A549 (cell line): ENCODE data around the gene FIBCD1. TPM values are rescaled to one million over a fixed set of nuclear protein-coding genes. Genes with fewer than 3 reads are reported as not detected.

Experiments used
- ATAC-seq, 2 experiments: fragments of 200-7000 bp in 1 of 2; fragments of >200 bp in 1 of 2; cut with Nextera tagmentation in 1 of 2; cut with Tn5 transposase in 1 of 2; 3 replicates each; pipeline versions ENCODE4 v1.8.0 to v1.9.1; 2018 to 2020; ENCODE audit warnings: mild to moderate bottlenecking in 1 of 2, moderate library complexity in 1 of 2
- CTCF ChIA-PET: fragments of 300-600 bp; sonication (Branson Sonifier 250); formaldehyde crosslinking; extraction: SDS; loops from one replicate; lab custom pipeline; 2021; ENCODE audit warnings: antibody characterized with exemption, inconsistent platforms; lab: Yijun Ruan, JAX
- POLR2A ChIA-PET: fragments of 350-600 bp; formaldehyde crosslinking; extraction: SDS; loops from one replicate; lab custom pipeline; 2021; ENCODE audit warnings: antibody characterized with exemption, inconsistent platforms; lab: Yijun Ruan, JAX
- DNase-seq, 2 experiments: peaks; one replicate each; pipeline versions ENCODE4 v3.0.0 to v3.0.0-alpha.2; 2011 to 2016; ENCODE audit warnings: low read depth in 1 of 2, low spot score in 1 of 2
- FAIRE-seq: peaks from 2 replicates; lab custom pipeline; 2011; peaks lifted over from hg19 to GRCh38; lab: Jason Lieb, UNC
- H3K27ac ChIP-seq, 2 experiments: fragments of >200 bp; sonication (Bioruptor Twin); formaldehyde crosslinking; 3 replicates each; pipeline ENCODE4 v1.5.1; 2016 to 2017
- H3K4me1 ChIP-seq: fragments of >200 bp; sonication (Bioruptor Twin); formaldehyde crosslinking; 3 replicates; pipeline ENCODE4 v1.6.1; 2016
- H3K4me2 ChIP-seq: fragments of >200 bp; sonication (Bioruptor Twin); formaldehyde crosslinking; 3 replicates; pipeline ENCODE4 v1.6.1; 2016
- H3K4me3 ChIP-seq: fragments of >200 bp; sonication (Bioruptor Twin); formaldehyde crosslinking; 3 replicates; pipeline ENCODE4 v1.5.1; 2016
- H3K9me3 ChIP-seq: fragments of >200 bp; sonication (Bioruptor Twin); formaldehyde crosslinking; 3 replicates; pipeline ENCODE4 v1.6.1; 2016
- ATOH8 ChIP-seq: fragments of 250-450 bp; sonication (Bioruptor Pico); IDR thresholded peaks from 2 replicates; pipeline ENCODE4 v1.5.0; 2020; ENCODE audit warnings: low read depth, mild to moderate bottlenecking, moderate library complexity
- BHLHE40 ChIP-seq: IDR thresholded peaks from 2 replicates; pipeline ENCODE4 v1.6.1; 2012; ENCODE audit warnings: low read depth, low read length, inconsistent platforms
- CBX8 ChIP-seq: fragments of 200-600 bp; sonication (generic); IDR thresholded peaks from 2 replicates; pipeline ENCODE4 v1.6.1; 2016
- CHD2 ChIP-seq: fragments of 150-350 bp; IDR thresholded peaks from 2 replicates; pipeline ENCODE4 v1.6.1; 2014; ENCODE audit warnings: low read length; ENCODE audit not compliant: partially characterized antibody
- EHF ChIP-seq: fragments of 250-450 bp; sonication (Bioruptor Pico); IDR thresholded peaks from 2 replicates; pipeline ENCODE4 v1.5.0; 2020; ENCODE audit warnings: mild to moderate bottlenecking
- EHMT2 ChIP-seq: fragments of 200-600 bp; sonication (generic); IDR thresholded peaks from 2 replicates; pipeline ENCODE4 v1.6.1; 2016; ENCODE audit warnings: antibody characterized with exemption, low read depth, mild to moderate bottlenecking, moderate library complexity
- EP300 ChIP-seq, 2 experiments: fragments of >200 bp; sonication (Bioruptor Twin); formaldehyde crosslinking; IDR thresholded peaks; 2 replicates in 1 of 2; 3 replicates in 1 of 2; pipeline ENCODE4 v1.6.1; 2016 to 2017
- FOXS1 ChIP-seq: fragments of 250-450 bp; sonication (Bioruptor Pico); IDR thresholded peaks from 2 replicates; pipeline ENCODE4 v1.5.0; 2020; ENCODE audit warnings: mild to moderate bottlenecking, moderate library complexity
- GATA3 ChIP-seq: IDR thresholded peaks from 2 replicates; pipeline ENCODE4 v1.6.1; 2012; ENCODE audit warnings: borderline replicate concordance
- HDAC2 ChIP-seq: fragments of 200-600 bp; sonication (generic); IDR thresholded peaks from 2 replicates; pipeline ENCODE4 v1.6.1; 2016
- HES2 ChIP-seq: fragments of >200 bp; sonication (Bioruptor Twin); formaldehyde crosslinking; IDR thresholded peaks from 2 replicates; pipeline ENCODE4 v1.6.1; 2016
- HEYL ChIP-seq: fragments of 250-450 bp; sonication (Bioruptor Pico); IDR thresholded peaks from 2 replicates; pipeline ENCODE4 v1.8.0; 2021; ENCODE audit warnings: mild to moderate bottlenecking, moderate library complexity
- HMGXB4 ChIP-seq: fragments of 250-450 bp; sonication (Bioruptor Pico); IDR thresholded peaks from 2 replicates; pipeline ENCODE4 v1.5.0; 2021; ENCODE audit warnings: mild to moderate bottlenecking, moderate library complexity, borderline replicate concordance
- JUN ChIP-seq, 2 experiments: fragments of >200 bp; sonication (Bioruptor Twin); formaldehyde crosslinking; IDR thresholded peaks; 2 replicates in 1 of 2; 3 replicates in 1 of 2; pipeline ENCODE4 v1.6.1; 2016 to 2017
- KDM1A ChIP-seq: fragments of 200-600 bp; sonication (generic); IDR thresholded peaks from 2 replicates; pipeline ENCODE4 v1.6.1; 2016; ENCODE audit warnings: low read depth, mild to moderate bottlenecking
- KDM5A ChIP-seq: fragments of 200-600 bp; sonication (generic); IDR thresholded peaks from 2 replicates; pipeline ENCODE4 v1.6.1; 2016; ENCODE audit warnings: antibody characterized with exemption, mild to moderate bottlenecking
- POLR2AphosphoS2 ChIP-seq: conservative IDR thresholded peaks from 2 replicates; pipeline ENCODE4 v1.6.1; 2012; ENCODE audit warnings: low read length, improper control_type of control experiment, inconsistent platforms
- RAD21 ChIP-seq, 2 experiments: fragments of >200 bp in 1 of 2; sonication (Bioruptor Twin) in 1 of 2; formaldehyde crosslinking in 1 of 2; IDR thresholded peaks in 1 of 2; conservative IDR thresholded peaks in 1 of 2; 2 replicates in 1 of 2; 3 replicates in 1 of 2; pipeline ENCODE4 v1.6.1; 2012 to 2018; ENCODE audit warnings: inconsistent platforms in 1 of 2
- RCOR1 ChIP-seq: fragments of 150-350 bp; IDR thresholded peaks from 2 replicates; pipeline ENCODE4 v1.6.1; 2014; ENCODE audit warnings: antibody characterized with exemption, low read length, low read depth
- REST ChIP-seq: fragments of 200-600 bp; sonication (generic); IDR thresholded peaks from 2 replicates; pipeline ENCODE4 v1.6.1; 2016; ENCODE audit warnings: antibody characterized with exemption, mild to moderate bottlenecking, moderate library complexity
- RFX5 ChIP-seq: fragments of 450-650 bp; IDR thresholded peaks from 2 replicates; pipeline ENCODE4 v1.7.1; 2014; ENCODE audit warnings: antibody characterized with exemption, mild to moderate bottlenecking, moderate library complexity
- RNF2 ChIP-seq: fragments of 200-600 bp; sonication (generic); IDR thresholded peaks from 2 replicates; pipeline ENCODE4 v1.6.1; 2016; ENCODE audit warnings: low read depth, mild to moderate bottlenecking, antibody characterized with exemption, moderate library complexity, borderline replicate concordance
- SREBF2 ChIP-seq: fragments of 450-650 bp; IDR thresholded peaks from 2 replicates; pipeline ENCODE4 v1.6.1; 2014; ENCODE audit warnings: mild to moderate bottlenecking, moderate library complexity
- TP53 ChIP-seq: fragments of 250-450 bp; sonication (Bioruptor Pico); IDR thresholded peaks from 2 replicates; pipeline ENCODE4 v1.5.0; 2021; ENCODE audit warnings: mild to moderate bottlenecking, moderate library complexity
- USF2 ChIP-seq: fragments of 450-650 bp; IDR thresholded peaks from 2 replicates; pipeline ENCODE4 v1.6.1; 2014; ENCODE audit warnings: antibody characterized with exemption
- ZC3H11A ChIP-seq: fragments of 450-650 bp; IDR thresholded peaks from 2 replicates; pipeline ENCODE4 v1.6.1; 2014; ENCODE audit warnings: antibody characterized with exemption, mild to moderate bottlenecking
- ZFP36 ChIP-seq: fragments of 450-650 bp; IDR thresholded peaks from 2 replicates; pipeline ENCODE4 v1.6.1; 2014; ENCODE audit warnings: borderline replicate concordance; ENCODE audit not compliant: partially characterized antibody
- WGBS: methylation state at CpG from one replicate; pipeline ENCODE4 v1.1.6; 2017; ENCODE audit errors: missing lambda C conversion rate; 5-methylcytosine and 5-hydroxymethylcytosine counted together
- polyA plus RNA-seq, 4 experiments: library from polyadenylated mRNA; depleted of rRNA in 3 of 4; stranded (reverse); fragments of >200 nt; fragmentation: RNase III in 1 of 4; extraction: RNeasy Plus Mini Kit Qiagen cat#74134 plus additional on column Dnase treatment in 1 of 4; gene quantifications; 2 replicates in 3 of 4; 3 replicates in 1 of 4; pipeline ENCODE4 v1.2.3, GENCODE V29; 2011 to 2017

Gene FIBCD1
- polyA plus RNA-seq, 2 of the 4 experiments (the other 2 are of a cell fraction), result 4.8 to 4.9 TPM

GRCh38 chr9:130974697-130975096 is 35.6 kb upstream of the FIBCD1 start:
- 44% methylated on average over 5 of the region's 5 CpGs for WGBS
- no peak for ATAC-seq
- no peaks in the 10 kb centered on the region for H3K9me3 ChIP-seq
- TF ChIP-seq FOXS1 (CRISPR knock-in tag) (no peak), KDM1A (no peak), GATA3 (no peak), BHLHE40 (no peak), HEYL (CRISPR knock-in tag) (no peak)
- TF ChIP-seq, all 56 proteins: peak for 0
- no peaks in the 10 kb centered on the region for H3K4me1 ChIP-seq
- CTCF ChIA-PET, result interaction anchor here (0.8 to 3.1 kb wide), 10 partner anchors 11 to 274 kb away, joined by 3 to 14 read pairs (median 6); no protein-coding TSS in a partner anchor
- FAIRE-seq (no peak), DNase-seq (no peak)
- no peak overlapping the region for H3K27ac ChIP-seq
- H3K4me3 ChIP-seq, result no peak overlapping the region
- POLR2A ChIA-PET, result interaction anchor here (0.7 kb wide), 1 partner anchor 8 kb away, joined by 3 read pairs; no protein-coding TSS in a partner anchor
- no peak overlapping the region for H3K4me2 ChIP-seq

- CTCF ChIA-PET, result interaction anchor here (0.5 to 3.1 kb wide), 14 partner anchors 9 to 289 kb away, joined by 3 to 14 read pairs (median 4); no protein-coding TSS in a partner anchor
- WGBS, result 33% methylated on average over 19 of the region's 21 CpGs
- no peak for FAIRE-seq
These were observed 34.7 kb upstream of the FIBCD1 start for GRCh38 chr9:130973686-130974281.

GRCh38 chr9:130972957-130973685 is 34.1 kb upstream of the FIBCD1 start:
- CTCF ChIA-PET, result interaction anchor here (0.5 to 3.1 kb wide), 12 partner anchors 9 to 201 kb away, joined by 3 to 14 read pairs (median 4); no protein-coding TSS in a partner anchor
- no peak for FAIRE-seq
- no peaks in the 10 kb centered on the region for H3K9me3 ChIP-seq
- no peak overlapping the region for H3K27ac ChIP-seq
- POLR2A ChIA-PET, result interaction anchor here (0.5 kb wide), 1 partner anchor 10 kb away, joined by 3 read pairs; no protein-coding TSS in a partner anchor
- WGBS, result 78% methylated on average over 18 of the region's 19 CpGs
- no peak overlapping the region for H3K4me2 ChIP-seq
- no peak overlapping the region for H3K4me3 ChIP-seq
- peak; percentile 28 to 31; a peak in 5 of 6 replicates for ATAC-seq
- no peaks in the 10 kb centered on the region for H3K4me1 ChIP-seq
- no peak for DNase-seq
- TF ChIP-seq ZFP36 (no peak), HEYL (CRISPR knock-in tag) (no peak), RCOR1 (no peak), ATOH8 (CRISPR knock-in tag) (no peak), RAD21 (conservative IDR thresholded peaks at IDR 0.05 in 1 of 2, IDR thresholded peaks at IDR 0.05 in 1 of 2) (no peak), CBX8 (no peak), REST (no peak), JUN (IDR thresholded peaks at IDR 0.05) (no peak)

More at GRCh38 chr9:130973686-130974281, 34.7 kb upstream of the FIBCD1 start:
- Histone ChIP-seq H3K4me3 (no peak overlapping the region), H3K9me3 (no peaks in the 10 kb centered on the region), H3K4me2 (no peak overlapping the region), H3K27ac (no peak overlapping the region), H3K4me1 (no peaks in the 10 kb centered on the region)
- DNase-seq, result no peak
- POLR2A ChIA-PET, result interaction anchor here (0.5 to 0.7 kb wide), 2 partner anchors 7 to 11 kb away, joined by 3 read pairs; no protein-coding TSS in a partner anchor
- peak; percentile 17 to 38; a peak in 4 of 6 replicates for ATAC-seq
- TF ChIP-seq SREBF2, result no peak
- TF ChIP-seq CHD2, result no peak
- TF ChIP-seq RCOR1, result no peak
- TF ChIP-seq HMGXB4 (CRISPR knock-in tag), result no peak
- no peak for TF ChIP-seq EHMT2
- no peak for TF ChIP-seq KDM5A
- TF ChIP-seq EP300 (IDR thresholded peaks at IDR 0.05), result no peak
- TF ChIP-seq RFX5, result no peak
- no peak for TF ChIP-seq EHF (CRISPR knock-in tag)
- no peak for TF ChIP-seq ZC3H11A
- TF ChIP-seq TP53, result no peak
- no peak for TF ChIP-seq HES2
- TF ChIP-seq FOXS1 (CRISPR knock-in tag), result no peak
- no peak for TF ChIP-seq USF2
- no peak for TF ChIP-seq HEYL (CRISPR knock-in tag)
- no peak for TF ChIP-seq HDAC2
- no peak for TF ChIP-seq RNF2
- no peak for TF ChIP-seq POLR2AphosphoS2
